Superior temporal gyrus (tissue), 1 donor: ENCODE data around the gene STX12.
A peak's percentile ranks its signal among the peaks of the same experiment; 100 is the strongest.
"Not testable (repeated sequence)": the region's sequence is repeated elsewhere in the genome, so short reads cannot be mapped to it uniquely, and the experiment has no call there.

Source experiments
- DNase-seq: peaks from one replicate; pipeline ENCODE4 v3.0.0-alpha.2; 2016; ENCODE audit errors: extremely low spot score

The STX12 gene

GRCh38 chr1:27830621-27831440 lies 57.8 kb downstream of the STX12 start, which contains the start of gene PPP1R8:
PPP1R8 (plus strand) TSS chr1:27830782; CDS start chr1:27830836, 54 bp downstream.
- peak; percentile 98 for DNase-seq

- DNase-seq = no peak
These were observed 58.8 kb downstream of the STX12 start for GRCh38 chr1:27831568-27832410.

- no peak for DNase-seq
These were observed 59.7 kb downstream of the STX12 start for GRCh38 chr1:27832762-27833161.

DNA sequence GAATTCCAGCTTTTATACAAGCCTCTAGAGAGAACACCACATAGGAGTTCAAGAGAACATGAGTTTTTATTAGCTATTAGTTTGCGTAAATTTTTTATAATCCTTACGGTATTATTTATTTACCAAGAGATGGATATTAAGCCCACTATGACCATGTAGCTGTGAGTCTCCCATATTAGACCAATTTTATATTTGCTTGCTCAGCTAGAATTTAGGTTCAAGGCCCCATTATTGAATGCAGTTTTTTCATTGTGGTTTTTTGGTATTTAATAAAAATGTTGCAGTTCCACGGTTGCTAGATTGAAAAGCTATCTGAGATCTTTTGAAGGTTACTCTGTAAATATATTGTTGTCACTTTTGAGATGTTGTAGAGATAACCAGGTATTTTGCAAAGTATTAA lies 60.5 kb downstream of the STX12 start:
- DNase-seq = no peak

GRCh38 chr1:27835046-27835445 lies 62.0 kb downstream of the STX12 start:
- DNase-seq = no peak

- no peak for DNase-seq
These were observed 62.5 kb downstream of the STX12 start for GRCh38 chr1:27835501-27835900.

GRCh38 chr1:27849951-27850350 lies 76.9 kb downstream of the STX12 start:
- no peak for DNase-seq

DNA sequence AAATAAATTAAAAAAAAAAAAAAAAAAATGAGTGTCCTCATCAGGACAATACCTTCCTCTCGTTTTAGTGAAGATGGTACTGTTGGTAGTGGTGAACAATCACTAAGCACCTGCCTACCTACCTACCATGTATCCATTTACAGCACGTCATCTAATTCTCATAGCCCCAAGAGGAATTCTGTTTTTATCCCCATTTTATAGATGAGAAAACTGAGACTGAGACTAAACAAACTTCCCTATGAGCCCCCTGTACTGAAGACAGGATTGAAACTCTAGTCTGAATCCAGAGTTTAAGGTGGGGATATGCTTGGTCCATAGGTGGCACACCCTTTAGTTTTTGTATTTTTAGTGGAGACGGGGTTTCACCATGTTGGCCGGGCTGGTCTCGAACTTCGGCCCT lies 82.1 kb downstream of the STX12 start:
- no peak for DNase-seq

- DNase-seq = no peak
These were observed 83.7 kb downstream of the STX12 start for GRCh38 chr1:27856561-27857343.

DNA sequence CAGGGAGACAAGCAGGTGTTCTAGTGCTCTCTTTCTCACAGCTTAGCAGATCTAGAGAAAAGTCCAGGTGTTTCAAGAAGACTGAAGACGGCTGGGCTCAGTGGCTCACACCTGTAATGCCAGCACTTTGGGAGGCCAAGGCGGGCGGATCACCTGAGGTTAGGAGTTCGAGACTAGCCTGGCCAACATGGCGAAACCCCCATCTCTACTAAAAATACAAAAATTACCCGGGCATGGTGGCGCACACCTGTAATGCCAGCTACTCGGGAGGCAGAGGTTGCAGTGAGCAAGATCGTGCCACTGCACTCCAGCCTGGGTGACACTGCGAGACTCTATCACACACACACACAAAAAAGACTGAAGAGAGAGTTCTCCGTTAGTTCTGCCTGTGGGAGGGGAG lies 84.5 kb downstream of the STX12 start:
- not testable (repeated sequence) for DNase-seq

- DNase-seq = peak; percentile 92
These were observed 85.3 kb downstream of the STX12 start for GRCh38 chr1:27858072-27858948.

DNA sequence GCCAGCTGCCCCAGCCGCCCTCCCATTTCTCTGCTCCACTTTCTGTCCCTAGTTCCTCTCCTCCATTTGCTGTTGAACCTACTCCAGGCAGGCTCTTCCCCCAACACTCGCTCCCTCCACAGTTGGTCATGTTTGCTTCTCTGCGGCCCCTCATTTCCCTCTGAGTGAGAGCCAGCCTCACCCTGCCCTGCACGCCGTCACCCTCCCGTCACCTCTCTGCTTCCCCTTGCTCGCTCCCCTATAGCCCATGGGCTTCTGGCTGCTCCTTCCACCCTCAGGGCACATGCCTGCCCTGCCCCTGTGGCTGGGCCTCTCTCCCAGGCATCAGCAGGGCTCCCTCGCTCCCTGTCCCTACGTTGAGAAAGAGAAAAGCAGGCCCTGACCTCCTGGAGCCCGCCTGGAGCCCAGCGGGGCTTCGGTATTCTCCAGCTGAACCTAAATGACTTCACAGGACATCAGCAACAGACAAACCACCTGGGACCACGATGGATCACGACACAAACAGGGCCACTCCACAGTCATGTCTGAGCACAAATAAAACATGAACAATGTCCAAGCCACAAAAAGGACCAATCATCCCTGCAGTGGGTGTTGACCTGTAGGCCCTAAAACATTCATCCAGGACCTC lies 86.0 kb downstream of the STX12 start:
- DNase-seq = no peak

GRCh38 chr1:27861436-27861835 lies 88.4 kb downstream of the STX12 start:
- no peak for DNase-seq

- no peak for DNase-seq
These were observed 89.0 kb downstream of the STX12 start for GRCh38 chr1:27862004-27862403.

DNA sequence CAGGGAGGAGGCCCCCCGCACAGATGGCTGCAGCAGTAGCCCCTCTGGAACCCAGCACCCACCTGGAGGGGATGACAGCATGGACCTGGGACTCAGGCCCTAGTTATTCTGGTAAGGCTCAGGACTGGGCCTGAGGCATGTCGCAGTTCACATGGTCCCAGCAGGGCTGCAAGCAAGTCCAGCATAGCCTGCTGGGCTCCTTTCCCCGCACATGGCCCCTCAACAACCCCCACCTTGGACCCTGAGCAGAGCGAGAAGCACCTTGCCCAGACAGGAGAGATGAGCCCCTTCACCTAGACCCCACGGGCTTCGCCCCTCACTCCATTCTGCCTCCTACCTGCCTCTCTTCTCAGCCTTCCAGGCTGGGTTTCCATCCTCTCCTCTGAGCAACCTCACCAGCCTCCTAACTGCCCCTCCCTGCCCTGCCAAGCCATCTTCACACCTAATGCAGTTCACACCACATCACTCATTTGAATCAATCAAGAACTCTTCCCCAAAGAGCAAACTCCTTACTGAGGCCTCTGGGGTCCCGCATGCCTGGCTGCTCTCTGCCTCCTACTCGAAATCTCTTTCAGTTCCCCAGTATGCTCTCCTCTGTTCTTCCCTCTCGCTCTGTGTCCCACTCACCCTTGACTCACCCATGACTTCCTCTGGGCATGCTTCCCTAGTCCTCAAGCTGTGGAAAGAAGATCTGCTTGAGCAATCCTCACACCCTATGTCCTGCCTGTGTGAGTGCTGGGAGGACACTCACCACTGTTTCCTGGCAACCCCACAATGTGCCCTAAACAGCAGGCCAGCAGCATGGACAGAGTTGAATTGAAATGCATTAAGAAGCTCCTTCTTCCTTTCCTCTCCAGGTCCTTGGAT lies 89.9 kb downstream of the STX12 start:
- no peak for DNase-seq

- no peak for DNase-seq
These were observed 90.5 kb downstream of the STX12 start for GRCh38 chr1:27863538-27863915.

DNA sequence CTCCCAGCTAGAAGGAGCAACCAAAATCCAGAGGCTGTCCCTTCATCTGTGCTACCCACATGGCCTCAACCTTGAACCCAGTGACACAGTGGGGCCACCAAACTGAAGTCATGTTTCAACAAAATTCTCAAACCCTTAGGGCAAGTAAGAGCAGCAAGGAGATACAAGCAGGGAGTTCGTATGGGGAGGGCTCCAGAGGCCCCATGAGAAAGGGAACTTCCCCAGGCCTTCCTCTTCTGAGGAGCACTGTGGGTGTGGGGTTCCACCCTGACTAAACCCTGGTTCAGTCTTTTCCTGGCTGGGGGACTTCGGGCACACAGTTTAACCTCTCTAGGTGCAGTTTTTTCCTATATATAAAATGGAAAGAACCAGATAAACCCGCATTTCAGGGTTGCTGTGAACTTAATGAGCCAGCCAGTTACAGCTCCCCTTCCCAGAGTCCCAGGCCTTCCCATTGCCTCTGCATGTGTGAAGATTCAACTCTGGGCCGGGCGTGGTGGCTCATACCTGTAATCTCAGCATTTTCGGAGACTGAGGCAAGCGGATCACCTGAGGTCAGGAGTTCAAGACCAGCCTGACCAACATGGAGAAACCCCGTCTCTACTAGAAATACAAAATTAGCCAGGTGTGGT lies 91.4 kb downstream of the STX12 start:
- no peak for DNase-seq

GRCh38 chr1:27865821-27866220 lies 92.8 kb downstream of the STX12 start:
- no peak for DNase-seq

GRCh38 chr1:27868556-27868931 lies 95.5 kb downstream of the STX12 start:
- DNase-seq = no peak
